GM19438 (cell line): ENCODE measurements around the gene SQOR.

Experiments
- ATAC-seq: cut with Tn5 transposase; IDR thresholded peaks from one replicate; pipeline ENCODE4 v1.9.1; 2021; ENCODE audit warnings: low read depth; ENCODE audit not compliant: unreplicated experiment

SQOR gene

DNA sequence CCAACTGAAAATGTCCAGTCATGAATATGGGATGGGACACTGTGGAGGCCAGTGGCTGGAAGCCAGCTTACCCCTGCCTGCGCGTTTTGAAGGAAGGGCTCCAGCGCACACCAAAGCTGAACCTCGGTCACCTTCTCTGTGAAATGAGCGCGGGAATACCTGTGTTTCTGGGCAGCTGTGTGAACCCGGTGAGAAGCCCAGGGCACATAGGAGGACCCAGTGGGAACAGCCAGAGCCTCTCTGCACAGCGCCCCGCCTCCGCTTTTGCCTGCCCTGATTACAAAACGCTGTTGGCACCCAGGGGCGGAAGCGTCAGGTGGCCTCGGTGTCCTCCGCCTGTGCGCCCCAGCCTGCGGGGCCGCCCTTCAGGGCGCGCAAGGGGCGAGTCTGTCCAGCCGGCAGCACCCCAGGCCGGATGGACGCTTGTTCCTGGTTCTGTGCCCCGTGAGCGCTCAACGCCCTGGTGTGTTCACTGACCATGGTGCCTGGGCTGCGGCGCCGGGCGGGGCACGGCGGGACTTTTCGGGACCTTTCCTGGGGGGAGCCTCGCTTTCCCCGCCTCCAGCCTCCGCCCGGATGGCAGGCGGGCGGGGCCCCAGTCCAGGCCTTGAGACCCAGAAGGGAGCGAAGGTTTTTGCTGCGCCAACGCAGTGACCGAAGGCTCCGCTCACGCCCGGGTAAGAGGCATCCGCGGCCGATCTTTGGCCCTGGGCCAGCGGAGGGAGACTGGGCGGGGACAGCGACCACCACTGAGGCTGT lies at the start of gene SQOR:
SQOR (plus strand) TSS at position 598 of the 759 bp plus-strand sequence. CDS start 23,895 bp downstream, outside the sequence.
- peak; percentile 69 for ATAC-seq

DNA sequence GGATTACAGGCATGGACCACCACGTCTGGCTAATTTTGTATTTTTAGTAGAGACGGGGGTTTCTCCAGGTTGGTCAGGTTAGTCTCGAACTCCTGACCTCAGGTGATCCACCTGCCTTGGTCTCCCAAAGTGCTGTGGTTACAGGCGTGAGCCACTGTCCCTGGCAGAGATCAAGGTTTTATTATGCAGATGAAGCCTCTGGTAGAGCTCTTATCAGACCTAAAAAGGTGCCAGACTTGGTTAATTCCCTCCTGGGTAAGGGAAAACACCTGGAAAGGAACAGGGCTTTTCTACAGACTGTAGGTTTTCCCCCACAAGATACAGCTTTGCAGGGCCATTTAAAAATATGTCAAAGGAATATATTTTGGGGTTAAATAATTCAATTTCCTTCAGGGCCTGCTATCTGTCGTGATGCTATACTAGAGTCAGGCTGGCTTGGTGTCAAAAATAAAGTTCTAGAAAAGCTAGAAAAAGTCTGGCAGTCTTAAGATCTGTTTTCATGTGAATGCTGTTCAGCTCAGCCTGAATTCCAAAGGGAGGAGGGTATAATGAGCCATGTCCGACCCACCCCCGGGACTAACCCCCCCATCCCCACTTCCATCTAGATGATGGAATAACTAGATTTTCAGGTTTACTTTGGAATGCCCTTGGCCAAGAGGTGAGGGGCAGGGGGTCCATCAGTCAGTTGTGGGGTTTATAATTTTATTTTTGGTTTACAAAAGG lies 49.6 kb upstream of the SQOR start:
- ATAC-seq = no peak

DNA sequence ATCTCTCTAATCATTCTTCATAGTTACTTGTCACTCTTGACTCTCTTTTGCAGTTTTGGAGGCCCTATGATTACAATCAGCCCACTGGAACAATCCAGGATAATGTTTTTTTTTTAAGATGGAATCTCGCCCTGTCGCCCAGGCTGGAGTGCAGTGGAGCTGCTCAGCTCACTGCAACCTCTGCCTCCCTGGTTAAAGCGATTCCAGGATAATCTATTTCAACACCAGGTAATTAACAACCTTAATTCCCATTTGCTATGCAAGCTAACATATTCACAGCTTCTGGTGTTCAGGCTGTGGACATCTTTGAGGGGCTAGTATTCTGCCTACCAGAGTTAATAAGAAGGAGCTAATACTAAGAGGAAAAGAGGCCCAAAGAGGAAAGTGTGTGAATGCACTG lies 48.7 kb upstream of the SQOR start:
- no peak for ATAC-seq

DNA sequence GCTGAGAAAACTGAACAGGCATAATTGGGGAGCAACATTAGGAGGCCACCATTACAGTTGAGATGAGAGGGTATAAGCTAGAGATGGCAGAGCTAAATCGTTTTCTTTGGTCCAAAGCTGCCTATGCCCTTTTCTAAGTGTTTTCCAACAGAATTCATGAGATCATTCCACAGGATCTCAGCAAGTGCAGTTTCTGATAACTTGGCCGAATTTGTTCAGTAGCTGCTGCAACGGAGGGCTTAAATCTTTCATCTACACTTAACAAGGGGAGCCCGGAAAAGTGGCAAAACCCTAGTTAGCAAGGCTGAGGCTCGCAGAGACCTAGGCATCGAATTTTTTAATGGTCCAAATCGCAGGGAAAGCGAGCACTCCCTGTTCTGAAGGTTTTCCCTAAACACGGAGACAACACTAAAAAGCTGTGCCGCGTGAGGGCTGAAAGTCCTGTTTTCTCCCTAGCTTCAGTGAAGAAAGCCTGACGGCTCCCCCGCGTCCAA lies 48.2 kb upstream of the SQOR start:
- ATAC-seq = no peak

DNA sequence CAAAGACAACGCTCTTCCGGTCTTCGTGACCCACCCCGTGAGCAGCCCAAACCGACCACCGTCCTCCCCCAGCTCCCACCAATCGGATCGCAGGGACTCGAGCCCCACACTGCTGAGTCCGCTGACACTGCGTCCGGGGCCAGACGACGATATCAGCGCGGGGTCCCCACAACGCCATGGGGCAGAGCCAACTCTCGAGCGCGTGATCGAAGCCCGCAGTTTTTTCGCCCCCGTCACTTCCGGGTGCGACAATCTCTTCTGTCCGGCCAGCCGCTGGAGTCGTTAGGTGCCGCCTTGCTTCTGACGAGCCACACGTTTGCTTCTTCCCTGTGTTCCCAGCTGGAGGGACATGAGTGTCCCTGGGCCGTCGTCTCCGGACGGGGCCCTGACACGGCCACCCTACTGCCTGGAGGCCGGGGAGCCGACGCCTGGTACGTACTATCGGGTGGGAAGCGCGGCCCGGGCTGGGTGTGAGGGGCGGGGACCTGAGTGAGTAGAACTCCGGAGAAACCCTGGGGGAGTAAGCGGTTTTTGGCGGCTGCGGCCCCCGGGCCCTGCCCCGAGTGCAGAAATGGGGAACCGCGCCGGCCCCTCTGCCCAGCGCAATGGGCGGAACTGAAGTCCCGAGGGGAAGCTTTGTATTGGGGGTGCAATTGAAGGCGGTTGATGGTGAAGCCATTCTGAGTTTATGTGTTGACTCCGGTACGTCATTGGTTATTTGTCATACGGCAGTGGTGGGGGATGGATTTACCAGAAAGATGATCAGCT lies 47.5 kb upstream of the SQOR start, which contains the start of gene BLOC1S6:
BLOC1S6 (plus strand) TSS at position 285 of the 768 bp plus-strand sequence; CDS start at position 350, 65 bp downstream.
- peak; percentile 75 for ATAC-seq

DNA sequence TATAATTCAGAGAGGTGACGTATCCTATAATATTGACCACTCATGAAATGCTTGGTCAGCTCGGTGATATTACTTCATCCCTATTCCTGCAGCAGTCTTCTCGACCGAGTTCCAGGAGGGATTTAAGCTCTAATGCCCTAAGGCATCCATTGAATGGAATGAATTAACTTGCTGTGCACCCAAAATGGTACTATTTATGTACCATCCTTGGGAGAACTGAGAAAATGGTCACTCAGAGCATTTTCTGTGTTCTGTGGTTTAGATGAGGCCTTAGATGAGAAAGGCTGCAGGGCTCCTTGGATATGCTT lies 47.0 kb upstream of the SQOR start:
- no peak for ATAC-seq

DNA sequence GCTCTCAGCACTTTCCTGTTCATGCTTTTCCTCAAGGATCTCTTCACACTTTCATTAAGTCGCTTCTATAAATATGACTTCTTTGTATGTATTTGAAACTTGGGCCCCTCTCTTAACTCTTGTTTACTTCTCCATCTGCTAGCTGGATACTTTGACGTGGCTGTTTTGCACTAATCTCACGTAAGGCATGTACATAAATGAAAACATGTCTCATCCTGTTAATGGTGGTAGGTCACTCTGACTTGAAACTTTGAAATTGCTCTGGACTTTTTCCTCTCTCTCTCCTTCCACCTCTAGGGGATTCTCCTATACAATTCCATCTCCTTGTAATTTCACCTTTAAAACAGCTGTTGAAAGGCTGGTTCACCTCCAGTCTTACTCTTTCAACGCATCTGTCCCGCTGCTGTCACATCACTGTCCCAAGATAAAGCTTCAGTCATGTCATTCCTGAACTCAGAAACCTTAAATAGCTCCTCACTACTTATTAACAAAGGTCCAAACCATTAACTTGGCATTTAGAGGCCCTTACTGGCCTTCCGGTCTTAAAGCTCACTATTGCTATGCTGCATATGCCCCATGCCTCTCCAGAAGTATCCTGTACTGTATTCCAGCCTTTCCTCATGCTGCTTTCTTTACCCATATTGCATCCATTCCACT lies 46.5 kb upstream of the SQOR start:
- ATAC-seq = no peak

DNA sequence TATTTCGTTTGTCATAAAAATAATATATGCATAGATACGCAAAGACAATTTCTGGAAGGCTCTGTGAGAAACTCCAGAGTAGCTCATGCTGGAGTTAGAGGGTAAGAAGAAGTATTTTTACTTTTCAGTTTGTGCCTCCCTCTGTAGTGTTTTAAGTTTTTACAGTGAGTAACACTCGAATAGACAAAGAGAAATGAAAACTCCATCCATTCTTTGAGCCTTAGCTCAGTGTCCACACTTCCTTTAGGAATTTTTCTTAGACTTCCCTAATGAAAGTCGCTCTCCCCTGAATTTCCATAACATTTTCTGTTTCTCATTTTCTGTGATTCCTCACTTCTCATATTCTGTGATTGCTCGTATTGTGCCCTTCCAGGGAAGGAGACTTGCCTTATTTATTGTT lies 45.6 kb upstream of the SQOR start:
- no peak for ATAC-seq

DNA sequence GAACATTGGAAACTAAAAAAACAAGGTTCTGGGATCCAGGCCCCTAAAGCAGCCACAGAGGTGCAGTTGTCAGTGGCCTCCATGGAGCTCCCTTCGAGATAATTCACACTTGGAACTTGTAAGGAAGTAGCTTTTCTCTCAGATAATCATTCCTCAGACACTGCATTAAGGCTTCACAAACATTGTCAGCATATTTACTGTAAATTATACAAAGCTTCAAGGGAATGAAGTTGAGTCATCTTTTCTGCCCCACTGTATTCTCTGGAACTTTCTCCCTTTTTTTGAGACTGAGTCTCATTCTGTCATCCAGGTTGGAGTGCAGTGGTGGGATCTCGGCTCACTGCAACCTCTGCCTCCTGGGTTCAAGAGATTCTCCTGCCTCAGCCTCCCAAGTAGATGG lies 40.5 kb upstream of the SQOR start:
- no peak for ATAC-seq

DNA sequence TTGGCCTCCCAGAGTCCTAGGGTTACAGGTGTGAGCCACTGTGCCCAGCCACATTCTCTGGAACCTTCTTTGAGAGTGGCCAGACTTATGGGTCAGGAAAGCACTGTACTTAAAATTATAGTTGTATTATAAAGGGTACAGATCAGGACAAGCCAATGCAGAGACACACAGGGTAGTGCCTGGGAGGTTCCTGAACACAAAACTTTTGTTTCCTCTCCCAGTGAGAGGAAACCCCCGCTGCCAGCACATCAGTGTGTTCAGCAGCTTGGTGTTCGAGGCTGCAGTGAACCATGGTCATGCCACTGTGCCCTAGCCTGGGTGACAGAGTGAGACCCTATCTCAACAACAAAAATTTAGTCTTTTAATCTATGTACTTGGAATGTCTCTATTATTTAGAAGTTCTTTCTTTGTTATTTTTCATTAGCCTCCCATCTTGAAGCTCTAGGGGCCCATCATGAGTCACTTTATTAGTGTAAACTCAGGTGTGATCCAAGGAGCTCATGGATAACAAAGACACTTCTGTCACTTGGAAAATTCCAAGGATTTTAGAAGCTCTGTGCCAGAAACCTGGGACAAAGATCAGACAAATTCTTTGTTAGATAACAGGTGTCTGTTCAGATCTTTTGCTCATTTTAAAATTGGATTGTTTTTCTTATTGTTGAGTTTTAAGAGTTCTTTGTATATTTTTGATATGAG lies 39.8 kb upstream of the SQOR start:
- ATAC-seq = no peak

DNA sequence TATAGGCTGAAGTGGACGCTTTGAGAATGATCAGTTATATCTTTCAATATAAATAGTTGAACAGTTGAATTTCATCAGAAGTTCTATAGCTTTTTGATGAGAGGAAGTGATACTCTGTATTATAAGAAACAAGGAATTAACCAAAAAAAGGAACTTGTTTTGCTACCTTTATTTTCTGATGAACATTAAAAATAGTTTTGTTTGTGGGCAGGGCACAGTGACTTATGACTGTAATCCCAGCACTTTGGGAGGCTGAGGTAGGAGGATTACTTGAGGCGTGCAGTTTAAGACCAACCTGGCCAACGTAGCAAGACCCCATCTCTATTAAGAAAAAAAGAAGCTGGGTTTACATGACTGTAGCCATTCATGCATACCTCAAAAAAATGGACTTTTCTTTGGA lies 30.9 kb upstream of the SQOR start:
- ATAC-seq = no peak

DNA sequence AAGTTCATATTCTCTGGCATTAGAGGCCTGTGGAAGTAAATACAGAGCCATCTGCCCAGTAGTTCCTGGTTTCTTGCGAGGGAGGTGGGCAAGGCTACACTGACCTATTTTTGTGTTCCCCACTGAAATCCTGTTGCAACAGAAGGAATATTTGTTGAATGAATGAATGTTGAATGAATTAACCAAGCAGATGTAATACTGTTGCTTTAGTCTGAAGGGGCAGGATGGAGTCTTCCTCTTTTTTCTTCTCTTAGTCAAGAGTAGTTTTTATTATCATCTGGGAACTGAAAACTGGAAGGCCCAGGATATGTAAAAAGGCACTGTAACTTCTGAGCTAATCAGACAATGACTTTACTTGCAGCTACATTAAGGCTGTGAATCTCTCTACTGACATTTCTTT lies 30.5 kb upstream of the SQOR start:
- no peak for ATAC-seq

DNA sequence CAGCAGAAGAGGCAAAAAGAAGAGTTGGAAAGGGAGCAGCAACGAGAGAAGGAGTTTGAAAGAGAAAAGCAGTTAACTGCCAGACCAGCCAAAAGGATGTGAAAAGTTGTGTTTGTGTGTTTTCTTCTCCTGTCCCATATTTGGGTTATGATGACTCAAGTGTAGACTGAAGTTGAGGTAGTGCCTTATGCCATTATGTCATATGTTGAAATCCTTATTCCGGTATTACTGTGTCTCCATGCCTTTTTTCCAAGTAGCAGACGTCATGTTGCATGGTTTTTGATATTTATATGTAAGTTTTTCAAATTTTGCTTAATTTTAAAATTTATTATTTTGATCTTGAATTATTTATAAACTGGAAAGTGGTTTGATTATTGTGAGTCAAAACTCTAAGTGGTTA lies 28.4 kb upstream of the SQOR start:
- ATAC-seq = no peak

DNA sequence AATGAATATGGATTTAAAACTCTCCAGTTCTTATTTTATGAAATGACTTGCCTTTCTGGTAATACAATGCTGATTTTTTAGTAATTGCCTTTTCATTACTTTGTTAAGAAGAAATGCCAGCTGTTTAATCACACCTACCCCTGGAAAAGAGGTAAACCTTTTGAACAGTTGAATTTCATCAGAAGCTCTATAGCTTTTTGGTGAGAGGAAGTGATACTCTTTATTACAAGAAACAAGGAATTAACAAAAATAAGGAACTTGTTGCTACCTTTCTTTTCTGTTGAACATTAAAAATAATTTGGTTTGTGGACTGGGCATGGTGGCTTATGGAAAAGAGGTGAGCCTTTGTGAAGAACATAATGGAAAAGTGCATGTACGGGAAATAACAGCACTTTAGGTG lies 28.0 kb upstream of the SQOR start:
- ATAC-seq = no peak

DNA sequence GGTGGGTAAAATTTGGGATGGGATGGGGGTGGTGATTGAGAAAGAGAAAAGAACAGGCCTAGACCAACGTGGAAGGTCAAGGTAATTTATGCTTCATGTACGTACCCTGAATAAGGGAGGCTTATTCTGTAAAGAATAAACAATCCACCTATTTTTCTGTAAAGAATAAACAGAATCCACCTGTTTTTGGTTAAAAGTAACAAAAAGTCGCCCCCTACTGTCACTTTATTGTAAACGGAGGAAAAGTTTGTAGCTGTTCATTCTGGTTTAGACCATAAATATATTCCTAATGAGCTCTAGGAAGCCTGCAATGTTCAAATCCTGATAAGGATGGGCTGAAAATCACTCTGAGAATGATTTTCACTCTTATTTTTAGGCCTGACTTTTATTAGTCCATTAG lies 23.5 kb upstream of the SQOR start:
- no peak for ATAC-seq

DNA sequence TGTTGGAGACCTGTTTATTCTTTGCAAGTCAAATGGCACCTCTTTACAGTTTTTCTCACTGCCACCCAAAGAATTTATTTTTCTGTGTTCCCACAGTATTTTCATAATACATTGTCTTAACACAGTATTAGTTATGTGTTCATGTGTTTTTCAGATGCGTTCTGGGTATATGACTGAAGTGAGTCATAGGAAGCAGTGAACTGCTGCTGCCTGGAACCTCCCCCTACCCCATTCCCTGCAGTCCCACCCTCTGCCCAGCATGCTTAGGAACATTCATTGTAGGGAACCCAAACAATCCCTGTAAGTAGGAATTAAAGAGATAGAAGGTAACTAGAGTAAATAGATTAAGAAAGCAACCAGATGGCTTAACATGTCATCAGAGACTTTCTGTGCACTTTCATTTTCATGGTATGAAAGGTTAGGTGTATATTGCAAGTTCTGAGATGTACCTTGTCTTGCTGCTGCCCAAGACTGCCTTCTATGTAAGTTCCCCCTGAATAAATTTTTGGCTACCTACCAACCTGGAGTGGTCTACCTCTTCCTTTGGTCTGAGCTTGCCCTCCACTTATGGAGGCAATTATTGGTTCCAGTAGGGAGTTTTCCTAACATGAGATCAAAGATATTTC lies 21.9 kb upstream of the SQOR start:
- no peak for ATAC-seq

DNA sequence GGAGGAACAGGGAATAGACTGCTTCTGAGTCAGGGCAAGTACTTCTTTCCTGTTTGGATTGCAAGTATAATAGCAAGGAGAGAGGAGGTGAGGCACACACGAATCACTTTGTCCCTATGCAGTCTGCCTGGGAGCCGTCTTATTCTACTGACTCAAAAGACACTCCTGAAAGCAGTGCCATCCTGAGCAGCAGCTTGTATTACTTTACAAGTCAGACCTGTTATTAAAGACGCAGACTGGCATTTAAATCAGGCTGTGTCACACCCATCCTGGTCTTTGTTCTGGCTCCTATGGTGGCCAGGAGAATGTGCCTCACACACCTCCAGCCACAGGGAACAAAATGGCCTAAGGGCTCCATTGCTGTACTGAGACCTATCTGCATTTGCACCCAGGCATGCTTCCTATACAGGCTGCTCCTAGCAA lies 17.9 kb upstream of the SQOR start:
- ATAC-seq = no peak

DNA sequence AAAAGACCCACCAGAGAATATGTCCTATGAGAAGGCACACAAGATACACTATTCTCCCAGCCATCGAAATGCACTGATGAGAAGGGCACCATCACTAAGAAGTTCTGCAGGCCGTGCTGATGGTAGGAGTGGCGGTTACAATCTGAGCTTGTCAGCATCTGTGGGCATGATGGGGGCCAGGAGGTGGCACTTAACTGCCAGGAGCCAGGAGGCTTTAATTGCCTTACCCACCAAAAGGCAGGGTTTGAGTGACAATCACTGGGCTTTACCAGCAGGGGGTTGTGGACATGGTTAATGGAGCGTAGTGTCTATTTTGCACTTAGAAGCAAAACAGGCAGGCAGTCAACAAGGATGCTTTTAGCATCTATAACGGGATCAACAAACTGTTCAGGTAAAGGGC lies 16.0 kb upstream of the SQOR start:
- no peak for ATAC-seq

DNA sequence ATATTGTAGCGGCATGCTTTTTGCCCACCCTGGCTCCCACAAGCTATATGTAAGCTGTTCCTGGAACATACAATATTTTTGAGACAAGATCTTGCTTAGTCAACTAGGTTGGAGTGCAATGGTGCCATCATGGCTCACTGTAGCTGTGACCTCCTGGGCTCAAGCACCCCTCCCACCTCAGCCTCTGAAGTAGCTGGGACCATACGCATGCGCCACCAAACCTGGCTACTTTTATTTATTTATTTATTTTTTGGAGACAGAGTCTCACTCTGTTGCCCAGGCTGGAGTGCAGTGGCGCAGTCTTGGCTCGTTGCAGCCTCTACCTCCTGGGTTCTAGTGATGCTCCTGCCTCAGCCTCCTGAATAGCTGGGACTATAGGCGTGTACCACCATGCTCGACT lies 6.7 kb upstream of the SQOR start:
- ATAC-seq = no peak
